Natural killer cell (primary cell): ENCODE measurements around the gene GRB10. TPM values are rescaled to one million over a fixed set of nuclear protein-coding genes. Genes with fewer than 3 reads are reported as not detected.

ENCODE experiments used
- ATAC-seq, 3 donors: fragments of 150-1000 bp in 2 of 3; fragments of 200-7000 bp in 1 of 3; cut with Tn5 transposase; 1 replicate in 1 of 3; 2 replicates in 2 of 3; pipeline ENCODE4 v1.10.0; 2021; ENCODE audit warnings: mild to moderate bottlenecking in 2 of 3, moderate library complexity in 2 of 3
- DNase-seq, 2 donors: peaks; one replicate each; pipeline versions ENCODE4 v3.0.0 to v3.0.0-alpha.2; 2013 to 2021; ENCODE audit warnings: mixed read lengths in 1 of 2
- H3K27ac ChIP-seq: one replicate; pipeline ENCODE4 v1.5.1; 2013; ENCODE audit warnings: mild to moderate bottlenecking, low read length
- H3K27me3 ChIP-seq: one replicate; pipeline ENCODE4 v1.6.1; 2013; ENCODE audit warnings: low read length; ENCODE audit not compliant: control insufficient read depth, insufficient read depth
- H3K36me3 ChIP-seq: one replicate; pipeline ENCODE4 v1.6.1; 2013; ENCODE audit warnings: low read length; ENCODE audit not compliant: control insufficient read depth, insufficient read depth
- H3K4me1 ChIP-seq: one replicate; pipeline ENCODE4 v1.6.1; 2013; ENCODE audit warnings: low read length; ENCODE audit not compliant: control insufficient read depth, insufficient read depth
- H3K4me3 ChIP-seq: one replicate; pipeline ENCODE4 v1.5.1; 2013; ENCODE audit warnings: low read length
- H3K9me3 ChIP-seq: one replicate; pipeline ENCODE4 v1.6.1; 2013; ENCODE audit warnings: low read length; ENCODE audit not compliant: control insufficient read depth, insufficient read depth
- H3K27ac Mint-ChIP-seq, 2 donors: one replicate each; pipeline ENCODE4 v1.8.0; 2022; ENCODE audit warnings: mild to moderate bottlenecking in 2 of 2, mixed read lengths in 2 of 2, moderate library complexity in 1 of 2
- H3K27me3 Mint-ChIP-seq, 2 donors: one replicate each; pipeline ENCODE4 v1.8.0; 2022; ENCODE audit warnings: low read depth in 2 of 2, mixed read lengths in 2 of 2
- H3K36me3 Mint-ChIP-seq: one replicate; pipeline ENCODE4 v1.8.0; 2022; ENCODE audit warnings: mixed read lengths
- H3K4me1 Mint-ChIP-seq, 2 donors: one replicate each; pipeline ENCODE4 v1.8.0; 2022; ENCODE audit warnings: mixed read lengths in 2 of 2
- H3K4me3 Mint-ChIP-seq: one replicate; pipeline ENCODE4 v1.8.0; 2022; ENCODE audit warnings: mild to moderate bottlenecking, moderate library complexity, mixed read lengths
- H3K9me3 Mint-ChIP-seq, 2 donors: one replicate each; pipeline ENCODE4 v1.8.0; 2022; ENCODE audit warnings: mixed read lengths in 2 of 2
- CTCF ChIP-seq: fragments of 200-600 bp; IDR thresholded peaks from one replicate; pipeline ENCODE4 v1.8.0; 2022; ENCODE audit warnings: antibody characterized with exemption
- WGBS: methylation state at CpG from one replicate; pipeline ENCODE4 v1.1.7; 2013; ENCODE audit warnings: missing lambda C conversion rate; ENCODE audit not compliant: insufficient coverage; 5-methylcytosine and 5-hydroxymethylcytosine counted together
- intact Hi-C: fragments of 100-400 bp; cut with micrococcal nuclease; formaldehyde crosslinking; loops from one replicate; pipeline ENCODE4 v1.14.2; 2022
- total RNA-seq, 4 donors: library from RNA; stranded (reverse); fragments of 120-200 nt in 1 of 4; gene quantifications; one replicate each; pipeline versions ENCODE4 v1.2.3 to v1.2.4, GENCODE V29; 2013 to 2022

GRB10 gene
- total RNA-seq, 3 donors from 2014 or later (not counting 1 experiment from before 2014, with no cell fraction given), result 0.16 to 24.4 (median 1.4) TPM

- ATAC-seq (no peak), DNase-seq (no peak)
- no peak for TF ChIP-seq CTCF
- Mint-ChIP-seq H3K36me3 (no peaks in the 10 kb centered on the region), H3K27ac (no peak overlapping the region), H3K27me3 (peaks cover 0 to 13% of the 10 kb centered on the region in 2 donors), H3K9me3 (no peaks in the 10 kb centered on the region), H3K4me1 (no peaks in the 10 kb centered on the region), H3K4me3 (no peak overlapping the region)
- 84% methylated on average over 10 of the region's 10 CpGs for WGBS
- Histone ChIP-seq H3K4me3 (no peak overlapping the region), H3K27ac (no peak overlapping the region), H3K9me3 (no peaks in the 10 kb centered on the region), H3K27me3 (no peaks in the 10 kb centered on the region), H3K4me1 (no peaks in the 10 kb centered on the region), H3K36me3 (no peaks in the 10 kb centered on the region)
- intact Hi-C loops, result no loop called here
Observed at GRCh38 chr7:50647286-50647980, 135.3 kb downstream of the GRB10 start.

GRCh38 chr7:50646069-50646468 lies 136.6 kb downstream of the GRB10 start:
- no peaks in the 10 kb centered on the region for H3K36me3 Mint-ChIP-seq
- intact Hi-C loops, result no loop called here
- DNase-seq (no peak), ATAC-seq (no peak)
- Histone ChIP-seq H3K27me3 (no peaks in the 10 kb centered on the region), H3K36me3 (no peaks in the 10 kb centered on the region), H3K27ac (no peak overlapping the region), H3K4me1 (no peaks in the 10 kb centered on the region), H3K9me3 (no peaks in the 10 kb centered on the region), H3K4me3 (no peak overlapping the region)
- no peak overlapping the region for H3K4me3 Mint-ChIP-seq
- H3K27ac Mint-ChIP-seq, result no peak overlapping the region
- peaks cover 0 to 13% of the 10 kb centered on the region in 2 donors for H3K27me3 Mint-ChIP-seq
- peaks cover 0 to 4% of the 10 kb centered on the region in 2 donors for H3K4me1 Mint-ChIP-seq
- 95% methylated on average over 7 of the region's 9 CpGs for WGBS
- no peak for TF ChIP-seq CTCF
- no peaks in the 10 kb centered on the region for H3K9me3 Mint-ChIP-seq

GRCh38 chr7:50645186-50645585 lies 137.5 kb downstream of the GRB10 start:
- no peak overlapping the region for H3K4me3 ChIP-seq
- no peak overlapping the region for H3K27ac ChIP-seq
- no peaks in the 10 kb centered on the region for H3K36me3 ChIP-seq
- no peak for ATAC-seq
- H3K4me1 ChIP-seq, result no peaks in the 10 kb centered on the region
- H3K27ac Mint-ChIP-seq, result no peak overlapping the region
- DNase-seq, result no peak
- H3K4me1 Mint-ChIP-seq, result peaks cover 0 to 10% of the 10 kb centered on the region in 2 donors
- no peak for TF ChIP-seq CTCF
- no peaks in the 10 kb centered on the region for H3K9me3 ChIP-seq
- peaks cover 0 to 12% of the 10 kb centered on the region in 2 donors for H3K27me3 Mint-ChIP-seq
- intact Hi-C loops, result no loop called here
- no peaks in the 10 kb centered on the region for H3K36me3 Mint-ChIP-seq
- H3K4me3 Mint-ChIP-seq, result no peak overlapping the region
- no peaks in the 10 kb centered on the region for H3K27me3 ChIP-seq
- H3K9me3 Mint-ChIP-seq, result no peaks in the 10 kb centered on the region

GRCh38 chr7:50644586-50644985 lies 138.1 kb downstream of the GRB10 start:
- Histone ChIP-seq H3K27me3 (no peaks in the 10 kb centered on the region), H3K4me3 (no peak overlapping the region), H3K4me1 (no peaks in the 10 kb centered on the region), H3K27ac (no peak overlapping the region), H3K9me3 (no peaks in the 10 kb centered on the region), H3K36me3 (no peaks in the 10 kb centered on the region)
- DNase-seq (no peak), ATAC-seq (no peak)
- Mint-ChIP-seq H3K4me3 (no peak overlapping the region), H3K27ac (no peak overlapping the region), H3K36me3 (no peaks in the 10 kb centered on the region), H3K9me3 (no peaks in the 10 kb centered on the region), H3K4me1 (peaks cover 0 to 10% of the 10 kb centered on the region in 2 donors), H3K27me3 (peaks cover 0 to 7% of the 10 kb centered on the region in 2 donors)
- no peak for TF ChIP-seq CTCF
- 96% methylated on average over 5 of the region's 5 CpGs for WGBS
- intact Hi-C loops, result no loop called here
